Osteocyte (in vitro differentiated cells): Measurements from ENCODE around the gene LIMS2. TPM values are rescaled to one million over a fixed set of nuclear protein-coding genes. Genes with fewer than 3 reads are reported as not detected.

Experiments used
- DNase-seq: peaks from one replicate; pipeline ENCODE4 v3.0.0; 2021; ENCODE audit warnings: mixed read lengths; ENCODE audit not compliant: unreplicated experiment; ENCODE audit errors: extremely low spot score
- H3K27ac Mint-ChIP-seq: one replicate; pipeline ENCODE4 v1.8.0; 2021; ENCODE audit warnings: mild to moderate bottlenecking, mixed read lengths; ENCODE audit not compliant: unreplicated experiment
- H3K27me3 Mint-ChIP-seq: one replicate; pipeline ENCODE4 v1.8.0; 2021; ENCODE audit warnings: mixed read lengths; ENCODE audit not compliant: unreplicated experiment
- H3K36me3 Mint-ChIP-seq: one replicate; pipeline ENCODE4 v1.8.0; 2021; ENCODE audit warnings: mixed read lengths; ENCODE audit not compliant: unreplicated experiment
- H3K4me1 Mint-ChIP-seq: one replicate; pipeline ENCODE4 v1.8.0; 2021; ENCODE audit warnings: mixed read lengths; ENCODE audit not compliant: unreplicated experiment
- H3K4me3 Mint-ChIP-seq: one replicate; pipeline ENCODE4 v1.8.0; 2021; ENCODE audit warnings: mild to moderate bottlenecking, moderate library complexity, mixed read lengths; ENCODE audit not compliant: unreplicated experiment
- H3K9me3 Mint-ChIP-seq: one replicate; pipeline ENCODE4 v1.8.0; 2021; ENCODE audit warnings: mixed read lengths; ENCODE audit not compliant: unreplicated experiment
- total RNA-seq: library from RNA; stranded (reverse); gene quantifications from 2 replicates; pipeline ENCODE4 v1.2.1, GENCODE V29; 2021
- TF ChIP-seq, protein P1 (sequence below): fragments of 200-600 bp; sonication (generic); IDR thresholded peaks from 2 replicates; pipeline ENCODE4 v1.5.0; 2021; ENCODE audit warnings: antibody characterized with exemption, mild to moderate bottlenecking, moderate library complexity

The LIMS2 gene
- total RNA-seq, 1 donor from 2014 or later: 51.0 TPM

DNA sequence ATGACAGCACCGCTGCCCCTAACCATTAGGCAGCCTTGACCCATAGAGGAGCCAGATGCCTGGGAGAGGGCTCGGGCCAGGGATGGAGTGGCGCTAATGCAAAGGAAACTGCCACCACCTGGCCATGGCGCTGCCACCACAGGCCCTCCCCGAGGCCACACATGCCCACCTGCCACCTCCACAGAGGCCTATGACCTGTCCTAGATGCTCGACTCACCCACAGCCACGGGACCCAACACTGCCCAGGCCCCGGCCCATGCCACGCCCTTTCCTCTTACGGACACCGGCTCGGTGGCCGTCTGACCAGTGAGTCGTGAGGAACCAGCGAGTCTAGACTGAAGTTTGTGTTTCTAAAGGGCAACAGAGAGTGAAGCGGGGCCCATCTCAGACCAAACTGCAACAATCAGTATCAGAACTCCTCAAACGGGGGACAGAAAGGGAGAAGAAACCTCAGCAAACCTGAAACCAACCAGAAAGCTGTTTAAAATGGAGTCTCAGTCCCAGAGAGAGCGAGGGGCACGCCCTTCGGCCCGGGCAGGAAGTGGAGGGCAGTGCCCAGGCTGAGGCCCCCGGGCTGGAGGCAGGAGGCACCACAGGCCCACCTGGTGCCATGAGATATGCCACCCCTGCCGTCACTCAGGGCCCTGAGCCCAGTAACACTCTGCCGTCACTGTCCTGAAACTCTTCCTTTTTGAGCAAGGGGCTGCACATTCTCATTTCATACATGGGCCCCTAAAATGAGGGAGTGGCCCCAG lies 28.7 kb downstream of the LIMS2 start:
- peak overlapping the region; percentile 42 for H3K27ac Mint-ChIP-seq
- H3K27me3 Mint-ChIP-seq: no peaks in the 10 kb centered on the region
- H3K4me3 Mint-ChIP-seq: no peak overlapping the region
- DNase-seq: no peak
- TF ChIP-seq, protein P1, sequence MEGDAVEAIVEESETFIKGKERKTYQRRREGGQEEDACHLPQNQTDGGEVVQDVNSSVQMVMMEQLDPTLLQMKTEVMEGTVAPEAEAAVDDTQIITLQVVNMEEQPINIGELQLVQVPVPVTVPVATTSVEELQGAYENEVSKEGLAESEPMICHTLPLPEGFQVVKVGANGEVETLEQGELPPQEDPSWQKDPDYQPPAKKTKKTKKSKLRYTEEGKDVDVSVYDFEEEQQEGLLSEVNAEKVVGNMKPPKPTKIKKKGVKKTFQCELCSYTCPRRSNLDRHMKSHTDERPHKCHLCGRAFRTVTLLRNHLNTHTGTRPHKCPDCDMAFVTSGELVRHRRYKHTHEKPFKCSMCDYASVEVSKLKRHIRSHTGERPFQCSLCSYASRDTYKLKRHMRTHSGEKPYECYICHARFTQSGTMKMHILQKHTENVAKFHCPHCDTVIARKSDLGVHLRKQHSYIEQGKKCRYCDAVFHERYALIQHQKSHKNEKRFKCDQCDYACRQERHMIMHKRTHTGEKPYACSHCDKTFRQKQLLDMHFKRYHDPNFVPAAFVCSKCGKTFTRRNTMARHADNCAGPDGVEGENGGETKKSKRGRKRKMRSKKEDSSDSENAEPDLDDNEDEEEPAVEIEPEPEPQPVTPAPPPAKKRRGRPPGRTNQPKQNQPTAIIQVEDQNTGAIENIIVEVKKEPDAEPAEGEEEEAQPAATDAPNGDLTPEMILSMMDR: no peak
- H3K9me3 Mint-ChIP-seq: no peaks in the 10 kb centered on the region
- peaks cover 43% of the 10 kb centered on the region for H3K4me1 Mint-ChIP-seq
- peaks cover 4% of the 10 kb centered on the region for H3K36me3 Mint-ChIP-seq

DNA sequence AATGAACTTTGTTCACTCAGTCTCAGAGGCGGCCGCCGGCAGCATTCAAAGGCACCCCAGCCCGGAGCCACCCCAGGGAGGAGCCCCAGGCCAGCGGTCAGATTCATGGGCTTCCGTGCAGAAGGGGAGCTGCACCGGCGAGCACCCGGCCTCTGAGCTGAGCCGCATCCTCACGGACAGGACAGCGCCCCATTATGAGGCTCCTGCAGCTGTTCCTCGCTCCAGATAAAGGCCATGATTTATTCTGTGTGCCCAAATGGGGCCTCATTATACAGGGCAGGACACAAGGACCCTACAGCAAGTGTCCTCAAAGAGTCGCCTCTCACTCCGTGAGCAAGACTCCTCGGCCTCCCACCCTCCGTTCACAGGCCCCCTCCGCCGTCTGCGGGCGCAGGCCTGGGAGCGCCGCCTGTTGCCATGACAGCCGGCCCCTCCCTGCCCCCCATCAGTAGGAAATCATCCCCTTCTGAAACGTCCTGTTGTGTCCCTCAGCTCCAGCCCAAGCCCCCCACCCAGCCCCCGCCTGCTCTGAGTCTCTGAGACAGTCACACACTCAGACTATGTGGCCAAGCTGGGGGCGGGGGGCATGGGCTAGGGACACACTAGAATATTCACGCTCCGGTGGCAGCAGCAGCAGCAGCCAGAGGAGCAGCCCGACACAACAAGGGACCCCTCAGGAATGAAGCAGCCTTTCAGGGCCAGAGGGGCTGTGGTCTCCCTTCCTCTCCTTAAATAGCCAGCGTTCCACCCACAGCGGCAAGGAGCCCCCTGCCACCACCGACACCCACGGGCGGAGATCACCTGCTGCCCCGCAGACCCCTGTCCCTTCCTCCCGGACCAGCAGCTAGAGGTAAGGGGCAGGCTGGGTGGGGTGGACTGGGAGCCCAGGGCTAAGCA lies 29.7 kb downstream of the LIMS2 start, which contains the start of gene GPR17:
TSS of gene GPR17 (plus strand) at position 759 of the 897 bp plus-strand sequence. CDS start 4,583 bp downstream, outside the sequence.
- DNase-seq: no peak
- Mint-ChIP-seq H3K4me3 (no peak within 1 kb of the TSS), H3K9me3 (no peaks in the 10 kb centered on the region), H3K27ac (peak within 1 kb of the TSS; percentile 42), H3K27me3 (no peaks in the 10 kb centered on the region), H3K4me1 (peaks cover 43% of the 10 kb centered on the region), H3K36me3 (no peaks in the 10 kb centered on the region)
- TF ChIP-seq, protein P1: no peak

DNA sequence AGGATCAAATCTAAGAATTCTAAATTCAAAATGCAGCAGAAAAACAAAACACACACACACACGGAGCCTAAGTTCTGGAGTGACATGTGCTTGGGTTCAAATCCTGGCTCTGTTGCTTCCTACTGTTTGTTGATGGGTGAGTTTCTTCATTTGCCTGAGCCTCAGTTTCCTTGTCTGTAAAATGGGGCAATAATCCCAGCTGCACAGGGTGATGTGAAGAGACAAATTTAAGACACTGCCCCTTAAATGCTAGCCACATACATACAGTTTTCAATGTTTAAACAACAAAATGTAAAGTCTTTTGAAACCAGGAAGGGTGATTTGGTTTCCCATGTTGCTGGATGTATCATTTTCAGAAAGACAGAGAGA lies 30.3 kb downstream of the LIMS2 start:
- Mint-ChIP-seq H3K27ac (no peak overlapping the region), H3K4me1 (peaks cover 43% of the 10 kb centered on the region), H3K36me3 (no peaks in the 10 kb centered on the region), H3K27me3 (no peaks in the 10 kb centered on the region), H3K9me3 (no peaks in the 10 kb centered on the region), H3K4me3 (no peak overlapping the region)
- TF ChIP-seq, protein P1: no peak
- no peak for DNase-seq

DNA sequence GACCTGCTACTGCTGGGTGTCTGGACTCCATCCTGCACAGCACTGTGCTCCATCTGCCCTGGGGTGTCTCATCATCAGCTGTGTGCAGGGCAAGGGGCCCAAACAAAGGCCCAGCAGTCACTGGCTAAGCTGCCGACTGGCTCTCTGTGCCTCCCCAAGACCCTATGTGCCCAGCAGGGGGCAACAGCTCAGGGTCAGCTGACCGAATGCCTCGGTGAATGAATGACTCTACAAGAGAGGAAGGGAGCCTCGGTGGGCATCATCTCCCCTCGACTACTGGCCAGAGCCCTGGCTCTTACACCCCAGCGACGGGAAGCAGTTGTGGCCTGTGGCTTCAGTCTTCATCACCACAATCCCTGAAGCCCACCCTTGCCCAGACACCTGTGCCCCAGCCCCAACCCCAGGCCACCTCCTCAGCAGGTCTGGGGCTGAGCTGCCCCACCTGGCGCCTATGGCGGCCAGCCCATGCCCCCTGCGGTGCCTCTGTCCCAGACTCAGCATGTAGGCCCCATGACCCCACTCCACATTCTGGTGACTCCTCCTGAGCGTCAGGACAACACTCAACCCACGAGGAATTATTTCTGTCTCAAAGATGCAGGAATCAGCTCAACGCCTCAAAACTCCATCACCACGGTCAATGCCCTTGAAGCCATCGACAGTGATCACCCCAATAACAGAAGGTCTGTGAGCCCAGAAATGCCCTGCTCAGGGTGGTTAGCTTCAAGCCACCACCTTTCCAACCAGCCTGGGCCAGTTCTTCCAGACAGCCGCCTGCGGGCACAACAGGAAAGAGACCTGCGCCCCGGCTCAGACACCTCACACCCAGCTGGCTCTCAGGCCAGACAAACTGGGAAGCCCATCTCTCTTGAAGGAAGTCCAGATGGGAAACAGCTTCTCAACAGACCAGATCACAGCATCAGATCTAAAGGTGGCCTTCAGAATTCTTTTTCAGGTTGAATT lies 31.0 kb downstream of the LIMS2 start:
- H3K9me3 Mint-ChIP-seq: no peaks in the 10 kb centered on the region
- DNase-seq: no peak
- H3K36me3 Mint-ChIP-seq: no peaks in the 10 kb centered on the region
- H3K4me3 Mint-ChIP-seq: no peak overlapping the region
- H3K27me3 Mint-ChIP-seq: no peaks in the 10 kb centered on the region
- no peak overlapping the region for H3K27ac Mint-ChIP-seq
- H3K4me1 Mint-ChIP-seq: peaks cover 37% of the 10 kb centered on the region
- TF ChIP-seq, protein P1: no peak
